PC-9 (cell line): ENCODE measurements around the gene EIF2D. TPM values are rescaled to one million over a fixed set of nuclear protein-coding genes. Genes with fewer than 3 reads are reported as not detected.

Experiments used
- BruUV-seq: library from RNA; stranded (reverse); fragments of 400-500 nt; replicated peaks from 2 replicates; lab custom pipeline; 2021; lab: Mats Ljungman, UMichigan
- CTCF ChIA-PET: fragments of 300-600 bp; sonication (Branson Sonifier 250); formaldehyde crosslinking; loops from one replicate; lab custom pipeline; 2022; ENCODE audit warnings: antibody characterized with exemption; lab: Charles Lee
- POLR2A ChIA-PET: fragments of 300-600 bp; sonication (Branson Sonifier 250); formaldehyde crosslinking; loops from one replicate; lab custom pipeline; 2022; ENCODE audit warnings: antibody characterized with exemption; ENCODE audit not compliant: unreplicated experiment; lab: Charles Lee
- DNase-seq, 2 experiments: peaks; one replicate each; pipeline versions ENCODE4 v3.0.0 to v3.0.0-alpha.2; 2015 to 2022; ENCODE audit warnings: mixed read lengths in 1 of 2
- H2AFZ ChIP-seq: fragments of 200-600 bp; sonication (generic); 2 replicates; pipeline ENCODE4 v1.8.1; 2017; ENCODE audit warnings: antibody characterized with exemption
- H3F3A ChIP-seq: fragments of 200-600 bp; sonication (generic); 2 replicates; pipeline ENCODE4 v1.8.1; 2017; ENCODE audit warnings: antibody characterized with exemption, mild to moderate bottlenecking, low read depth; ENCODE audit not compliant: insufficient read depth
- H3K27ac ChIP-seq: fragments of 200-600 bp; sonication (generic); 2 replicates; pipeline ENCODE4 v1.6.1; 2016; ENCODE audit warnings: mixed run types
- H3K27me3 ChIP-seq: fragments of 200-600 bp; sonication (generic); 2 replicates; pipeline ENCODE4 v1.6.1; 2016; ENCODE audit warnings: low read depth, mixed run types; ENCODE audit not compliant: insufficient read depth
- H3K36me3 ChIP-seq: fragments of 200-600 bp; sonication (generic); 2 replicates; pipeline ENCODE4 v1.6.1; 2016; ENCODE audit warnings: low read depth, mixed run types
- H3K4me1 ChIP-seq: fragments of 200-600 bp; sonication (generic); replicated peaks from 2 replicates; pipeline ENCODE4 v1.6.1; 2016; ENCODE audit warnings: mixed run types; ENCODE audit not compliant: insufficient read depth
- H3K4me2 ChIP-seq: fragments of 200-600 bp; sonication (generic); 2 replicates; pipeline ENCODE4 v1.6.1; 2017; ENCODE audit warnings: mixed run types
- H3K4me3 ChIP-seq: fragments of 200-600 bp; sonication (generic); 2 replicates; pipeline ENCODE4 v1.6.1; 2016; ENCODE audit warnings: mixed run types
- H3K79me2 ChIP-seq: fragments of 200-600 bp; sonication (generic); 2 replicates; pipeline ENCODE4 v1.6.1; 2017; ENCODE audit warnings: low read depth, mixed run types
- H3K9me2 ChIP-seq: fragments of 200-600 bp; sonication (generic); 2 replicates; pipeline ENCODE4 v1.8.1; 2017; ENCODE audit warnings: mild to moderate bottlenecking; ENCODE audit not compliant: insufficient read depth
- H3K9me3 ChIP-seq: fragments of 200-600 bp; sonication (generic); 2 replicates; pipeline ENCODE4 v1.8.1; 2016; ENCODE audit warnings: low read depth; ENCODE audit not compliant: insufficient read depth
- H4K20me1 ChIP-seq: fragments of 200-600 bp; sonication (generic); 2 replicates; pipeline ENCODE4 v1.8.1; 2017; ENCODE audit not compliant: insufficient read depth
- EZH2 ChIP-seq: fragments of 200-600 bp; sonication (generic); IDR thresholded peaks from 2 replicates; pipeline ENCODE4 v1.8.0; 2017; ENCODE audit warnings: antibody characterized with exemption, low read depth
- intact Hi-C: fragments of 100-400 bp; cut with micrococcal nuclease; formaldehyde crosslinking; loops from one replicate; pipeline ENCODE4 v1.10.0; 2022; ENCODE audit not compliant: unreplicated experiment
- total RNA-seq: library from RNA; stranded (reverse); gene quantifications from 2 replicates; pipeline ENCODE4 v1.2.3, GENCODE V29; 2021
- TF ChIP-seq, protein P1 (sequence below): fragments of 200-600 bp; sonication (generic); conservative IDR thresholded peaks from 2 replicates; pipeline ENCODE4 v1.6.1; 2017; ENCODE audit warnings: mixed run types, antibody characterized with exemption, mild to moderate bottlenecking, moderate library complexity

The EIF2D gene
- total RNA-seq, 1 experiment from 2014 or later: 59.0 TPM

DNA sequence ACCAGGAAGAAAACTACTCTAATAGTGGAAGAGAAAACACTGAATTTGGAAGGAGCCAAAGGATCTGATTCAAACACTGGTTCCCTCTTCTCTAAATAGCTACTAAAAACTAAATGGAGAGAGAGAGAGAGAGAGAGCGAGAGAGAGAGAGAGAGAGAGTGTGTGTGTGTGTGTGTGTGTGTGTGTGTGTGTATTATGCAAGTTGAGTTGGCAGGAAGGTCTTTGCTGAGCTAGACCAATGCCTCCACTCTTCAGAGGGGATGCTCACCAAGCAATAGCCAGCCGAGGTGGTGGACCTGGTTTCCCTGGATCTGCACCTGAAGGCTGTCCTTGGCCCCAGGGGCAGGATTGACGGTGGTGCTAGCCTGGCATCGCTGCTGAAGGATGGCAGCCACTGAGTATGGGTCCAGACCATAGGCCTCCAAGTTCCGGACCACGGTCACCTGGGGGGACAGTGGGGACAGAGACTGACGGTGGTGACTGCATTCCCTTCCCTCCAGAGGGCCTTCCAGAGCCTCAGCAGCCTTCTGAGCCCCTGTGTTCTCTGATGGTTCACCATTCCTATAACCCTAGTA lies 18.8 kb downstream of the EIF2D start:
- Histone ChIP-seq H3K4me1 (peaks cover 17% of the 10 kb centered on the region), H3K4me2 (no peak overlapping the region), H3K9me2 (no peaks in the 10 kb centered on the region), H3K9me3 (no peaks in the 10 kb centered on the region), H3F3A (peaks cover 8% of the 10 kb centered on the region; the same call in 1 of the 2 replicates), H3K27ac (no peak overlapping the region), H2AFZ (no peak overlapping the region), H4K20me1 (no peaks in the 10 kb centered on the region), H3K27me3 (no peaks in the 10 kb centered on the region), H3K36me3 (peaks cover 21% of the 10 kb centered on the region), H3K4me3 (no peak overlapping the region), H3K79me2 (no peaks in the 10 kb centered on the region)
- DNase-seq: no peak
- CTCF ChIA-PET: no interaction called here
- intact Hi-C loops: no loop called here
- TF ChIP-seq EZH2: no peak
- TF ChIP-seq, protein P1, sequence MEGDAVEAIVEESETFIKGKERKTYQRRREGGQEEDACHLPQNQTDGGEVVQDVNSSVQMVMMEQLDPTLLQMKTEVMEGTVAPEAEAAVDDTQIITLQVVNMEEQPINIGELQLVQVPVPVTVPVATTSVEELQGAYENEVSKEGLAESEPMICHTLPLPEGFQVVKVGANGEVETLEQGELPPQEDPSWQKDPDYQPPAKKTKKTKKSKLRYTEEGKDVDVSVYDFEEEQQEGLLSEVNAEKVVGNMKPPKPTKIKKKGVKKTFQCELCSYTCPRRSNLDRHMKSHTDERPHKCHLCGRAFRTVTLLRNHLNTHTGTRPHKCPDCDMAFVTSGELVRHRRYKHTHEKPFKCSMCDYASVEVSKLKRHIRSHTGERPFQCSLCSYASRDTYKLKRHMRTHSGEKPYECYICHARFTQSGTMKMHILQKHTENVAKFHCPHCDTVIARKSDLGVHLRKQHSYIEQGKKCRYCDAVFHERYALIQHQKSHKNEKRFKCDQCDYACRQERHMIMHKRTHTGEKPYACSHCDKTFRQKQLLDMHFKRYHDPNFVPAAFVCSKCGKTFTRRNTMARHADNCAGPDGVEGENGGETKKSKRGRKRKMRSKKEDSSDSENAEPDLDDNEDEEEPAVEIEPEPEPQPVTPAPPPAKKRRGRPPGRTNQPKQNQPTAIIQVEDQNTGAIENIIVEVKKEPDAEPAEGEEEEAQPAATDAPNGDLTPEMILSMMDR: no peak
- POLR2A ChIA-PET: no interaction called here
- BruUV-seq: no TSS peak

DNA sequence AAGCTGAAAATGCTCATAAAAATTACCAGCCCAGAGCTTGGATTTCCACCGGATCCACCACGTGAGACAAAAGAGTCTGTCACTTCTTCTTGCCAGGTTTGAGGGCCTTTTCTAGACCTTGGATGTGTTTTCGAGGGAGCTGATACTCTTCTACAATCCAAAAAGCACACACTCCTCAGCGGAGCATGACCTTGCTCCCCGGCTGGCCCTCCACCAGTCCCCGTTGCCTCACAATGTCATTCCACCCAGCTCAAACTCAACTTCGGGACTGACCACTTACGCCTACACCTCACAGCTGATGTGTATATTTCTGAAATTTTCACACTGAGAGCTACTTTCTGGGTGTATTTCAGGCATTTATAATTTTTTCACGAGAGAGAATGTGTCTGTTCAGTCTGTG lies 20.6 kb downstream of the EIF2D start:
- Histone ChIP-seq H3K4me3 (no peak overlapping the region), H2AFZ (no peak overlapping the region), H3F3A (peaks cover 14% of the 10 kb centered on the region), H4K20me1 (no peaks in the 10 kb centered on the region), H3K36me3 (peaks cover 15% of the 10 kb centered on the region), H3K79me2 (no peaks in the 10 kb centered on the region), H3K4me1 (peaks cover 27% of the 10 kb centered on the region), H3K9me3 (no peaks in the 10 kb centered on the region), H3K4me2 (no peak overlapping the region), H3K27me3 (no peaks in the 10 kb centered on the region), H3K27ac (no peak overlapping the region), H3K9me2 (no peaks in the 10 kb centered on the region)
- ChIA-PET POLR2A (interaction anchor here (0.7 kb wide), 1 partner anchor 919 kb away, joined by 7 read pairs; no protein-coding TSS in a partner anchor), CTCF (interaction anchor here (0.6 kb wide), 1 partner anchor 101 kb away, joined by 4 read pairs; no protein-coding TSS in a partner anchor)
- TF ChIP-seq, protein P1: no peak
- TF ChIP-seq EZH2: no peak
- BruUV-seq: no TSS peak
- intact Hi-C loops: no loop called here
- no peak for DNase-seq

DNA sequence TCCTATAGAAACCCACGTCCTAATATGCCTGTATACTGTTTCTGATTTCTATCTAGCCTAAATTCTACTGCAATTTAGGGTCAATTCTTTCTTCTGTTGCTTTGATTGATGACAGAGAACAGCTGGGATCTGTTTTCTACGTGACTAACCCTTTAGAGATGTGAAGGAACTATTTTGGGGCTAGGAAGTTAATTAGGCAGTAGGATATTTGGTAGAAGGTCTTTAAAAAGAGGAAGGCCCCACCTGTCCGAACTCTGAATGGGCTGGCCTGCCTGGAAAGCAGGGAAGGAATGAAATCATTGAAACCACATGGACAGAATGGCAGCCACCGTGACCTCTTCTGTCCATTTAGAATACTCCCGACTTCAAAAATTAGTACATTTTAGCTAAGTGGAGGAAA lies 21.0 kb downstream of the EIF2D start:
- ChIA-PET CTCF (interaction anchor here (0.6 kb wide), 1 partner anchor 101 kb away, joined by 4 read pairs; no protein-coding TSS in a partner anchor), POLR2A (interaction anchor here (0.7 kb wide), 1 partner anchor 920 kb away, joined by 7 read pairs; no protein-coding TSS in a partner anchor)
- H3F3A ChIP-seq: peaks cover 19% of the 10 kb centered on the region
- H3K79me2 ChIP-seq: no peaks in the 10 kb centered on the region
- no peak overlapping the region for H3K27ac ChIP-seq
- no peaks in the 10 kb centered on the region for H3K9me2 ChIP-seq
- no TSS peak for BruUV-seq
- no peak overlapping the region for H3K4me3 ChIP-seq
- peaks cover 13% of the 10 kb centered on the region; the same call in 1 of the 2 replicates for H3K36me3 ChIP-seq
- H3K4me2 ChIP-seq: no peak overlapping the region
- intact Hi-C loops: no loop called here
- H3K27me3 ChIP-seq: no peaks in the 10 kb centered on the region
- no peaks in the 10 kb centered on the region for H4K20me1 ChIP-seq
- H3K9me3 ChIP-seq: no peaks in the 10 kb centered on the region
- no peak for DNase-seq
- no peak overlapping the region for H2AFZ ChIP-seq
- TF ChIP-seq EZH2: no peak
- TF ChIP-seq, protein P1: no peak
- H3K4me1 ChIP-seq: peaks cover 32% of the 10 kb centered on the region
